Upper lobe of right lung (tissue), 1 donor: ENCODE measurements around the gene DYNLL2. TPM values are rescaled to one million over a fixed set of nuclear protein-coding genes. Genes with fewer than 3 reads are reported as not detected.

Experiments
- ATAC-seq: fragments of 200-7000 bp; cut with Tn5 transposase; one replicate; pipeline ENCODE4 v1.9.1; 2020; ENCODE audit warnings: mild to moderate bottlenecking, moderate library complexity
- DNase-seq: peaks from one replicate; pipeline ENCODE4 v3.0.0-alpha.2; 2020
- H3K27ac ChIP-seq: fragments of 200-600 bp; one replicate; pipeline ENCODE4 v1.8.0; 2022
- H3K27me3 ChIP-seq: fragments of 200-600 bp; one replicate; pipeline ENCODE4 v1.8.0; 2022; ENCODE audit warnings: mild to moderate bottlenecking
- H3K36me3 ChIP-seq: fragments of 200-600 bp; one replicate; pipeline ENCODE4 v1.8.0; 2022
- H3K4me1 ChIP-seq: fragments of 200-600 bp; one replicate; pipeline ENCODE4 v1.8.0; 2022
- H3K4me3 ChIP-seq: fragments of 200-600 bp; one replicate; pipeline ENCODE4 v1.8.0; 2022; ENCODE audit warnings: mild to moderate bottlenecking
- H3K9me3 ChIP-seq: fragments of 200-600 bp; one replicate; pipeline ENCODE4 v1.8.0; 2022
- CTCF ChIP-seq: fragments of 200-600 bp; IDR thresholded peaks from one replicate; pipeline ENCODE4 v1.8.0; 2022; ENCODE audit warnings: antibody characterized with exemption
- intact Hi-C: fragments of 100-400 bp; cut with DNase I; formaldehyde crosslinking; loops from one replicate; pipeline ENCODE4 v1.11.0; 2022
- total RNA-seq: library from RNA; stranded (reverse); fragmentation: NEBNext Ultra II Directional; extraction: Animal tissue kit (Norgen Biotek cat#: 25700); gene quantifications from one replicate; pipeline ENCODE4 v1.2.1, GENCODE V29; 2021
- donor health status: DM: no; HTN: yes; CAD: no; lungs with severe emphysema.

The DYNLL2 gene
- total RNA-seq, 1 donor from 2014 or later: 37.8 TPM

GRCh38 chr17:58092101-58092796 lies 9.0 kb downstream of the DYNLL2 start:
- no peak overlapping the region for H3K4me3 ChIP-seq

GRCh38 chr17:58092797-58093385 lies 9.7 kb downstream of the DYNLL2 start:
- Histone ChIP-seq H3K9me3 (no peaks in the 10 kb centered on the region), H3K4me1 (no peaks in the 10 kb centered on the region), H3K27me3 (no peaks in the 10 kb centered on the region), H3K4me3 (no peak overlapping the region), H3K27ac (no peak overlapping the region), H3K36me3 (peaks cover 68% of the 10 kb centered on the region)
- no peak for TF ChIP-seq CTCF
- intact Hi-C loops: no loop called here
- DNase-seq (no peak), ATAC-seq (no peak)

More at GRCh38 chr17:58092101-58092796, 9.0 kb downstream of the DYNLL2 start:
- TF ChIP-seq CTCF: no peak
- Histone ChIP-seq H3K36me3 (peaks cover 74% of the 10 kb centered on the region), H3K27ac (no peak overlapping the region), H3K9me3 (no peaks in the 10 kb centered on the region), H3K27me3 (no peaks in the 10 kb centered on the region), H3K4me1 (no peaks in the 10 kb centered on the region)
- ATAC-seq (no peak), DNase-seq (no peak)
- intact Hi-C loops: no loop called here

- Histone ChIP-seq H3K36me3 (peaks cover 56% of the 10 kb centered on the region), H3K4me3 (no peak overlapping the region), H3K27ac (no peak overlapping the region), H3K9me3 (no peaks in the 10 kb centered on the region), H3K4me1 (no peaks in the 10 kb centered on the region), H3K27me3 (no peaks in the 10 kb centered on the region)
- DNase-seq: no peak
- no peak for TF ChIP-seq CTCF
- intact Hi-C loops: no loop called here
- ATAC-seq: no peak
These were observed 10.9 kb downstream of the DYNLL2 start for GRCh38 chr17:58094118-58094517.

GRCh38 chr17:58096892-58097291 lies 13.7 kb downstream of the DYNLL2 start:
- no peak for ATAC-seq
- Histone ChIP-seq H3K27ac (no peak overlapping the region), H3K9me3 (no peaks in the 10 kb centered on the region), H3K4me1 (no peaks in the 10 kb centered on the region), H3K36me3 (peaks cover 28% of the 10 kb centered on the region), H3K4me3 (no peak overlapping the region), H3K27me3 (no peaks in the 10 kb centered on the region)
- TF ChIP-seq CTCF: no peak
- DNase-seq: no peak
- intact Hi-C loops: no loop called here

GRCh38 chr17:58097384-58098088 lies 14.3 kb downstream of the DYNLL2 start:
- no peak for TF ChIP-seq CTCF
- no peak for DNase-seq
- intact Hi-C loops: no loop called here

More at GRCh38 chr17:58097384-58098088, 14.3 kb downstream of the DYNLL2 start:
- Histone ChIP-seq H3K36me3 (peaks cover 22% of the 10 kb centered on the region), H3K4me3 (no peak overlapping the region), H3K27ac (no peak overlapping the region), H3K27me3 (no peaks in the 10 kb centered on the region), H3K9me3 (no peaks in the 10 kb centered on the region), H3K4me1 (no peaks in the 10 kb centered on the region)
- no peak for ATAC-seq
